Karpas-422 (cell line): ENCODE data around the gene DLGAP4. TPM values are rescaled to one million over a fixed set of nuclear protein-coding genes. Genes with fewer than 3 reads are reported as not detected.

Source experiments
- DNase-seq: peaks from one replicate; pipeline ENCODE4 v3.0.0-alpha.2; 2015
- H2AFZ ChIP-seq: fragments of 200-600 bp; sonication (generic); 2 replicates; pipeline ENCODE4 v1.6.1; 2014; ENCODE audit warnings: antibody characterized with exemption, low read length, mixed read lengths
- H3K27ac ChIP-seq: fragments of 200-600 bp; sonication (generic); 2 replicates; pipeline ENCODE4 v1.5.1; 2014; ENCODE audit warnings: mild to moderate bottlenecking, low read length, moderate library complexity
- H3K27me3 ChIP-seq: fragments of 200-600 bp; sonication (generic); 2 replicates; pipeline ENCODE4 v1.6.1; 2014; ENCODE audit warnings: low read length, mixed read lengths
- H3K36me3 ChIP-seq: fragments of 200-600 bp; sonication (generic); 2 replicates; pipeline ENCODE4 v1.6.1; 2014; ENCODE audit warnings: low read length, mixed read lengths; ENCODE audit not compliant: insufficient read depth
- H3K4me1 ChIP-seq: fragments of 200-600 bp; sonication (generic); 2 replicates; pipeline ENCODE4 v1.6.1; 2014; ENCODE audit warnings: mild to moderate bottlenecking, low read length, mixed read lengths
- H3K4me2 ChIP-seq: fragments of 200-600 bp; sonication (generic); 2 replicates; pipeline ENCODE4 v1.6.1; 2014; ENCODE audit warnings: low read length, low read depth, mild to moderate bottlenecking; ENCODE audit not compliant: poor library complexity, severe bottlenecking
- H3K4me3 ChIP-seq: fragments of 200-600 bp; sonication (generic); 2 replicates; pipeline ENCODE4 v1.5.1; 2014; ENCODE audit warnings: mild to moderate bottlenecking, antibody characterized with exemption, low read length, mixed read lengths
- H3K79me2 ChIP-seq: fragments of 200-600 bp; sonication (generic); 2 replicates; pipeline ENCODE4 v1.6.1; 2014; ENCODE audit warnings: mild to moderate bottlenecking, low read length, mixed read lengths
- H3K9ac ChIP-seq: fragments of 200-600 bp; sonication (generic); 2 replicates; pipeline ENCODE4 v1.6.0; 2014; ENCODE audit warnings: low read length
- H3K9me2 ChIP-seq: fragments of 200-600 bp; sonication (generic), shearing (Covaris generic); replicated peaks from 2 replicates; pipeline ENCODE4 v1.6.0; 2014; ENCODE audit warnings: mild to moderate bottlenecking, low read length, moderate library complexity; ENCODE audit not compliant: insufficient read depth
- H3K9me3 ChIP-seq: fragments of 300-700, 200-600 bp; sonication (generic); 2 replicates; pipeline ENCODE4 v1.6.1; 2014; ENCODE audit warnings: low read length, mixed read lengths
- H4K20me1 ChIP-seq: fragments of 200-600 bp; sonication (generic); 2 replicates; pipeline ENCODE4 v1.6.1; 2014; ENCODE audit warnings: mild to moderate bottlenecking, antibody characterized with exemption, low read length, low read depth; ENCODE audit not compliant: insufficient read depth
- total RNA-seq: library from RNA; depleted of rRNA; stranded (reverse); fragments of >200 nt; shearing (Covaris generic); gene quantifications from 2 replicates; pipeline ENCODE4 v1.2.3, GENCODE V29; 2014; ENCODE audit warnings: low replicate concordance

The DLGAP4 gene
- total RNA-seq, 1 experiment from 2014 or later: 7.5 TPM

GRCh38 chr20:36499723-36500501 lies 193.8 kb downstream of the DLGAP4 start:
- DNase-seq: no peak

GRCh38 chr20:36501367-36502006 lies 195.3 kb downstream of the DLGAP4 start:
- Histone ChIP-seq H3K27ac (no peak overlapping the region), H3K9me3 (no peaks in the 10 kb centered on the region), H2AFZ (no peak overlapping the region), H3K79me2 (no peaks in the 10 kb centered on the region), H4K20me1 (no peaks in the 10 kb centered on the region), H3K4me1 (no peaks in the 10 kb centered on the region), H3K4me3 (no peak overlapping the region), H3K36me3 (no peaks in the 10 kb centered on the region), H3K27me3 (no peaks in the 10 kb centered on the region), H3K9ac (no peak overlapping the region), H3K9me2 (no peaks in the 10 kb centered on the region), H3K4me2 (no peak overlapping the region)
- DNase-seq: no peak

More at GRCh38 chr20:36499723-36500501, 193.8 kb downstream of the DLGAP4 start:
- H3K9me3 ChIP-seq: no peaks in the 10 kb centered on the region
- H4K20me1 ChIP-seq: 0 out of 2 replicates have a peak, but pooled peaks cover 4% of the 10 kb centered on the region
- no peaks in the 10 kb centered on the region for H3K79me2 ChIP-seq
- no peak overlapping the region for H3K4me2 ChIP-seq
- H3K9ac ChIP-seq: no peak overlapping the region
- H3K36me3 ChIP-seq: no peaks in the 10 kb centered on the region
- no peak overlapping the region for H2AFZ ChIP-seq
- H3K27ac ChIP-seq: no peak overlapping the region
- H3K27me3 ChIP-seq: no peaks in the 10 kb centered on the region
- no peak overlapping the region for H3K4me3 ChIP-seq
- no peaks in the 10 kb centered on the region for H3K4me1 ChIP-seq
- H3K9me2 ChIP-seq: no peaks in the 10 kb centered on the region

DNA sequence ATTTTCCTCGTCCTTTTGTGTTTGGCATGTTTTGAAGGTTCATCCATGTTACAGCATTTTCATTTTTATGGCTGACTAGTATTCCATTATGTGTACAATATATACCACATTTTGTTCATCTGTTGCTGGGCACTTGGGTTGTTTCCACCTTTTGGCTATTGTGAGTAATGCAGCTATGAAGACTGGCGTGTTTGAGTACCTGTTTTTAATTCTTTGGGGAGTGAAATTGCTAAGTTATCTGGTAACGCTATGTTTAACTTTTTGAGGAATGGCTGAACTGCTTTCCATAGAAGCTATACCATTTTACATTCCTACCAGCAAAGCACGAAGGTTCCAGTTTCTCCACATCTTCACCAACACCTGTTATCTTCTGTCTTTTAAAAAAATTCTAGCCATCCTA lies 198.2 kb downstream of the DLGAP4 start:
- Histone ChIP-seq H2AFZ (no peak overlapping the region), H3K9me3 (no peaks in the 10 kb centered on the region), H3K79me2 (no peaks in the 10 kb centered on the region), H3K4me2 (no peak overlapping the region), H4K20me1 (no peaks in the 10 kb centered on the region), H3K4me3 (no peak overlapping the region), H3K27ac (no peak overlapping the region), H3K27me3 (no peaks in the 10 kb centered on the region), H3K9ac (no peak overlapping the region), H3K4me1 (0 out of 2 replicates have a peak, but pooled peaks cover 3% of the 10 kb centered on the region), H3K36me3 (no peaks in the 10 kb centered on the region), H3K9me2 (no peaks in the 10 kb centered on the region)
- no peak for DNase-seq

GRCh38 chr20:36506253-36506652 lies 200.1 kb downstream of the DLGAP4 start:
- no peak overlapping the region for H2AFZ ChIP-seq
- H3K9ac ChIP-seq: no peak overlapping the region
- no peaks in the 10 kb centered on the region for H3K79me2 ChIP-seq
- H4K20me1 ChIP-seq: no peaks in the 10 kb centered on the region
- 0 out of 2 replicates have a peak, but pooled peaks cover 3% of the 10 kb centered on the region for H3K4me1 ChIP-seq
- H3K9me3 ChIP-seq: no peaks in the 10 kb centered on the region
- H3K27me3 ChIP-seq: no peaks in the 10 kb centered on the region
- no peaks in the 10 kb centered on the region for H3K36me3 ChIP-seq
- DNase-seq: peak; percentile 76
- no peak overlapping the region for H3K4me2 ChIP-seq
- H3K9me2 ChIP-seq: no peaks in the 10 kb centered on the region
- no peak overlapping the region for H3K27ac ChIP-seq
- H3K4me3 ChIP-seq: no peak overlapping the region

DNA sequence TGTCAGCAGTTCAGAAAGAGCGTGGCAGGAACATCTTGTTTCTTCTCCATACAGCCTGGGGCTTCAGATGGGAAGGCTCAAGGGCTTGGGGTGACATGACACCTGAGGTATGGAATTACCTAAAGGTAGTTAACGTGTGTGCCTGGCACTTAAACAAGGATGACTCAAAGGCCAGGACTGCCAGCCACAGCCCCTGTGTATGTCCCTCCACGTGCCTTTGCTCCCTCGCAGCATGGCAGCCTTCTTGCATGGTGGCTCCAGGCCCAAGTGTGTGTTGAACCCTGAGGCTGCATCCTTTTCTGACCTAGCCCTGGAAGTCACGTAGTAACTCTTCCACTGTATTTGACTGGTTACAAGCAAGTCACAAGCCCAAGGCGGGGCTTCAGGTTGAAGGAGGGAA lies 201.6 kb downstream of the DLGAP4 start:
- Histone ChIP-seq H3K27ac (no peak overlapping the region), H3K4me3 (no peak overlapping the region), H3K4me2 (no peak overlapping the region), H3K79me2 (no peaks in the 10 kb centered on the region), H3K4me1 (0 out of 2 replicates have a peak, but pooled peaks cover 3% of the 10 kb centered on the region), H3K9ac (no peak overlapping the region), H3K27me3 (no peaks in the 10 kb centered on the region), H2AFZ (no peak overlapping the region), H4K20me1 (no peaks in the 10 kb centered on the region), H3K36me3 (no peaks in the 10 kb centered on the region), H3K9me2 (no peaks in the 10 kb centered on the region), H3K9me3 (no peaks in the 10 kb centered on the region)
- no peak for DNase-seq

DNA sequence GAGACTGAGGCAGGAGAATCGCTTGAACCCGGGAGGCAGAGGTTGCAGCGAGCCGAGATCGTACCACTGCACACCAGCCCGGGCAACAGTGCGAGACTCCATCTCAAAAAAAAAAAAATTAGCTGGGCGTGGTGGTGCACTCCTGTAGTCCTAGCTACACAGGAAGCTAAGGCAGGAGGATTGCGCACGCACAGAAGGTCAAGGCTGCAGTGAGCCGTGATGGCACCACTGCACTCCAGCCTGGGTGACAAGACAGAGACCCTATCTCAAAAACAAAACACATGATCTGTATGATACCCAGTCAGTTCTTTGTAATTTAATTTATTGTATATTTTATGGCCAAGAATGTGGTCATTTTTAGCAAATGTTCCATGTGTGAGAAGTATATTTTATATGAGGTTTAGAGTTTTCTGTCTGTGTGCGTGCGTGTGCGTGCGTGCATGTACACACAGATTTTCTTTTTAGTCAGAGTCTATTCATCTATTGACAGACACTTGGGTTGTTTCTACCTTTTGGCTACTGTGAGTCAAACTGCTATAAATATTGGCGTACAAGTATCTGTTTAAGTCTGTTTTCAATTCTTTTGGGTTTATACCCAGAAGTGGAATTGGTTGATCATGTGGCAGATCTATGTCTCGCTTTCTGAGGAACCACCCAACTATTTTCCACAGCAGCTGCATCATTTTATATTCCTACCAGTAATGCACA lies 213.0 kb downstream of the DLGAP4 start:
- H3K27ac ChIP-seq: no peak overlapping the region
- DNase-seq: no peak
- no peaks in the 10 kb centered on the region for H3K79me2 ChIP-seq
- H4K20me1 ChIP-seq: no peaks in the 10 kb centered on the region
- H3K4me1 ChIP-seq: no peaks in the 10 kb centered on the region
- H3K36me3 ChIP-seq: no peaks in the 10 kb centered on the region
- no peaks in the 10 kb centered on the region for H3K9me2 ChIP-seq
- no peaks in the 10 kb centered on the region for H3K27me3 ChIP-seq
- no peaks in the 10 kb centered on the region for H3K9me3 ChIP-seq
- H3K9ac ChIP-seq: no peak overlapping the region
- no peak overlapping the region for H2AFZ ChIP-seq
- H3K4me3 ChIP-seq: no peak overlapping the region
- no peak overlapping the region for H3K4me2 ChIP-seq

GRCh38 chr20:36519944-36520343 lies 213.8 kb downstream of the DLGAP4 start:
- H3K4me2 ChIP-seq: no peak overlapping the region
- no peaks in the 10 kb centered on the region for H3K9me3 ChIP-seq
- H3K9me2 ChIP-seq: no peaks in the 10 kb centered on the region
- H3K36me3 ChIP-seq: no peaks in the 10 kb centered on the region
- H3K9ac ChIP-seq: no peak overlapping the region
- H4K20me1 ChIP-seq: no peaks in the 10 kb centered on the region
- no peak overlapping the region for H3K4me3 ChIP-seq
- H3K27ac ChIP-seq: no peak overlapping the region
- H3K4me1 ChIP-seq: no peaks in the 10 kb centered on the region
- no peak overlapping the region for H2AFZ ChIP-seq
- H3K27me3 ChIP-seq: no peaks in the 10 kb centered on the region
- H3K79me2 ChIP-seq: no peaks in the 10 kb centered on the region
- no peak for DNase-seq

DNA sequence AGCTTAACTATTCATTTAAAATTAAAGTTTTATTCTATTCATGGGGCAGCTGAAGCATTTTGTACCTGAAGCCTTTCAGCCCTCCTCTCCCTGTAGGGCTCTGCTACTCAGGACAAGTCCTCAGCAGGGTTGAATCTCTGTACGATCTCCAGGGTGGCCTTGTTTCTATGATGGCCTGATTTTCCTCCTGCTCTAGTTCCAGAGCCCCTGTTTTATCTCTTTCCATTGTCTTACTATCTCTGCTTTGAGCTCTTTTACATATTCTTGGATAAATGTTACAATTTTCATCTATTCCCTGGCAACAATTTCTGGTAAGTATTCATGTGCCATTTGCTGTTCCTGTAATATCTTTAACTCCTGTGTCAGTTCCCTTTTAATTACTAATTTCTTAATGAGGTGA lies 215.4 kb downstream of the DLGAP4 start:
- Histone ChIP-seq H3K4me1 (no peaks in the 10 kb centered on the region), H3K9me2 (no peaks in the 10 kb centered on the region), H2AFZ (no peak overlapping the region), H3K27me3 (no peaks in the 10 kb centered on the region), H3K4me3 (no peak overlapping the region), H4K20me1 (no peaks in the 10 kb centered on the region), H3K79me2 (no peaks in the 10 kb centered on the region), H3K27ac (no peak overlapping the region), H3K4me2 (no peak overlapping the region), H3K9ac (no peak overlapping the region), H3K36me3 (no peaks in the 10 kb centered on the region), H3K9me3 (no peaks in the 10 kb centered on the region)
- no peak for DNase-seq
